ENCODE results near the gene ZNF429.

ZNF429 gene

DNA sequence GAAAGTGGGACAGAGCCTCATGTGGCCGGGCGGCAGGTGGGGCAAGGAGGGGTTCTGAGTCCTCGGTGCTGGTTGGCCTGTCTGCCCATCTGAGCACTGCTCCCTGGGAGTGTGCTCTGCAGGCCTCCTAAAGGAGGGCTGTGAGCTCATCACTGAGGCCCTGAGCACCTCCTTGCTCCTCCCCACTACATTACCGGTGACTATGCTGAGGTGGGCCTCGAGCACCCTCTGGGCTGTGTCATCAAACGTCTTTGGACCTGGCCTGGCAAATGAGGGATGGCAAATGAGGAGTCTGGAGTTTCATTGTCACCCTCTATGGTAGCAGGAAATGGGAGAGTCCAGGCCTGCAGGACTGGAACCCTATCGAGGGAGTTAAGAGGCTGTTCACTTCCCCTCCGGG, 38.8 kb upstream of the ZNF429 start:
- peaks cover 2 to 12% of the 10 kb centered on the region in 2 donors for H3K9me3 ChIP-seq (replicated peaks in 1 of 2; ENCODE audit: control insufficient read depth in 2 of 2, insufficient read depth in 1 of 2, low read depth in 1 of 2, low read length in 2 of 2)
- no peaks in the 10 kb centered on the region for H3K79me1 ChIP-seq (ENCODE audit: low read depth, low read length)
- H3K4me2 ChIP-seq (ENCODE audit: insufficient read depth, low read length, poor library complexity, severe bottlenecking), result no peak overlapping the region
- H2BK5ac ChIP-seq (ENCODE audit: low read length), result no peak overlapping the region
- H3K23ac ChIP-seq (ENCODE audit: low read depth, low read length, poor library complexity), result no peak overlapping the region
- H2AK5ac ChIP-seq (ENCODE audit: low read depth, low read length), result peak overlapping the region; percentile 81
- H3K4me1 ChIP-seq (ENCODE audit: control insufficient read depth in 2 of 2, insufficient read depth in 1 of 2, low read depth in 1 of 2, low read length in 2 of 2), result no peaks in the 10 kb centered on the region
- no peak overlapping the region for H3K4me3 ChIP-seq (ENCODE audit: low read length in 2 of 2)
- H3K9ac ChIP-seq (ENCODE audit: low read depth, low read length, poor library complexity), result no peak overlapping the region
- H3K14ac ChIP-seq (ENCODE audit: low read length), result no peak overlapping the region
- H2BK15ac ChIP-seq (ENCODE audit: low read length), result no peak overlapping the region
- H2BK120ac ChIP-seq (ENCODE audit: low read depth, low read length), result no peak overlapping the region
- no peak overlapping the region for H4K8ac ChIP-seq (ENCODE audit: low read depth, low read length)
- no peak overlapping the region for H2AFZ ChIP-seq (ENCODE audit: low read length)
- no peaks in the 10 kb centered on the region for H3K36me3 ChIP-seq (replicated peaks in 1 of 2; ENCODE audit: control insufficient read depth in 2 of 2, insufficient read depth in 2 of 2, low read length in 2 of 2)
- H3K18ac ChIP-seq (ENCODE audit: low read length), result no peak overlapping the region
- H4K91ac ChIP-seq (ENCODE audit: low read depth, low read length, poor library complexity), result no peak overlapping the region
- H2BK12ac ChIP-seq (ENCODE audit: low read length), result no peak overlapping the region
- H3K4ac ChIP-seq (ENCODE audit: low read length), result no peak overlapping the region
- no peaks in the 10 kb centered on the region for H3K27me3 ChIP-seq (ENCODE audit: control insufficient read depth in 3 of 3, insufficient read depth in 3 of 3, low read depth in 1 of 3, low read length in 3 of 3)
- DNase-seq (ENCODE audit: low spot score), result no peak
- H3K27ac ChIP-seq (replicated peaks; ENCODE audit: low read length), result no peak overlapping the region
- no CpG with 5 or more reads among the region's 8 CpGs for WGBS, 2 donors (ENCODE audit: extremely low coverage in 2 of 2, insufficient read length in 2 of 2, insufficient replicate concordance in 1 of 2)

- no CpG with 5 or more reads among the region's 5 CpGs for WGBS, 2 donors (ENCODE audit: extremely low coverage in 2 of 2, insufficient read length in 2 of 2, insufficient replicate concordance in 1 of 2)
- Histone ChIP-seq H2BK15ac (ENCODE audit: low read length) (no peak overlapping the region), H3K79me1 (ENCODE audit: low read depth, low read length) (no peaks in the 10 kb centered on the region), H3K18ac (ENCODE audit: low read length) (peak overlapping the region; percentile 19), H3K9me3 (replicated peaks in 1 of 2; ENCODE audit: control insufficient read depth in 2 of 2, insufficient read depth in 1 of 2, low read depth in 1 of 2, low read length in 2 of 2) (peaks cover 0 to 3% of the 10 kb centered on the region in 2 donors), H4K91ac (ENCODE audit: low read depth, low read length, poor library complexity) (no peak overlapping the region), H3K4me3 (ENCODE audit: low read length in 2 of 2) (no peak overlapping the region), H4K8ac (ENCODE audit: low read depth, low read length) (no peak overlapping the region), H3K4me1 (ENCODE audit: control insufficient read depth in 2 of 2, insufficient read depth in 1 of 2, low read depth in 1 of 2, low read length in 2 of 2) (no peaks in the 10 kb centered on the region), H3K9ac (ENCODE audit: low read depth, low read length, poor library complexity) (no peak overlapping the region), H3K27ac (replicated peaks; ENCODE audit: low read length) (no peak overlapping the region), H3K4ac (ENCODE audit: low read length) (no peak overlapping the region), H3K23ac (ENCODE audit: low read depth, low read length, poor library complexity) (no peak overlapping the region), H3K4me2 (ENCODE audit: insufficient read depth, low read length, poor library complexity, severe bottlenecking) (no peak overlapping the region), H3K36me3 (replicated peaks in 1 of 2; ENCODE audit: control insufficient read depth in 2 of 2, insufficient read depth in 2 of 2, low read length in 2 of 2) (no peaks in the 10 kb centered on the region), H2BK5ac (ENCODE audit: low read length) (no peak overlapping the region), H2AK5ac (ENCODE audit: low read depth, low read length) (no peak overlapping the region), H2BK12ac (ENCODE audit: low read length) (no peak overlapping the region), H2AFZ (ENCODE audit: low read length) (no peak overlapping the region), H3K27me3 (ENCODE audit: control insufficient read depth in 3 of 3, insufficient read depth in 3 of 3, low read depth in 1 of 3, low read length in 3 of 3) (no peaks in the 10 kb centered on the region), H2BK120ac (ENCODE audit: low read depth, low read length) (no peak overlapping the region), H3K14ac (ENCODE audit: low read length) (no peak overlapping the region)
- DNase-seq (ENCODE audit: low spot score), result no peak
These were observed 36.6 kb upstream of the ZNF429 start for GRCh38 chr19:21468791-21469190.

DNA sequence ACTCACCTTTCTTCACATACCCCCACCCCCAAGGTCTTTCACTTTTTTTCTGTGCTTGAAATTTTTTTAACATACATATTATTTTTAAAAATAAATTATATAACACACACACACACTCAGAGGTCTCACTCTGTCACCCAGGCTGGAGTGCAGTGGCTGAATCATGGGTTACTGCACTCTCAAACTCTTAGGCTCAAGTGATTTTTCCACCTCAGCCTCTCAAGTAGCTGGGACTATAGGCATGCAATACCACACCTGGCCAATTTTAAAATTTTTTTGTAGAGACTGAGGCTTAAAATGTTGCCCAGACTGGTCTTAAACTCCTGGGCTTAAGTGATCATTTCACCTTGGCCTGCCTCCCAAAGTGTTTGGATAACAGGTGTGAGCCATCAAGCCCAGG, 32.9 kb upstream of the ZNF429 start:
- H4K8ac ChIP-seq (ENCODE audit: low read depth, low read length), result no peak overlapping the region
- no peak overlapping the region for H3K14ac ChIP-seq (ENCODE audit: low read length)
- H2BK15ac ChIP-seq (ENCODE audit: low read length), result no peak overlapping the region
- H3K4me1 ChIP-seq (ENCODE audit: control insufficient read depth in 2 of 2, insufficient read depth in 1 of 2, low read depth in 1 of 2, low read length in 2 of 2), result no peaks in the 10 kb centered on the region
- H3K27ac ChIP-seq (replicated peaks; ENCODE audit: low read length), result no peak overlapping the region
- no peak overlapping the region for H4K91ac ChIP-seq (ENCODE audit: low read depth, low read length, poor library complexity)
- DNase-seq (ENCODE audit: low spot score), result no peak
- H3K4me2 ChIP-seq (ENCODE audit: insufficient read depth, low read length, poor library complexity, severe bottlenecking), result no peak overlapping the region
- H3K9me3 ChIP-seq (replicated peaks in 1 of 2; ENCODE audit: control insufficient read depth in 2 of 2, insufficient read depth in 1 of 2, low read depth in 1 of 2, low read length in 2 of 2), result peaks cover 0 to 3% of the 10 kb centered on the region in 2 donors
- no peak overlapping the region for H3K9ac ChIP-seq (ENCODE audit: low read depth, low read length, poor library complexity)
- H3K27me3 ChIP-seq (ENCODE audit: control insufficient read depth in 3 of 3, insufficient read depth in 3 of 3, low read depth in 1 of 3, low read length in 3 of 3), result no peaks in the 10 kb centered on the region
- no peak overlapping the region for H3K4ac ChIP-seq (ENCODE audit: low read length)
- no peaks in the 10 kb centered on the region for H3K79me1 ChIP-seq (ENCODE audit: low read depth, low read length)
- no peak overlapping the region for H2AK5ac ChIP-seq (ENCODE audit: low read depth, low read length)
- H3K36me3 ChIP-seq (replicated peaks in 1 of 2; ENCODE audit: control insufficient read depth in 2 of 2, insufficient read depth in 2 of 2, low read length in 2 of 2), result no peaks in the 10 kb centered on the region
- no peak overlapping the region for H3K23ac ChIP-seq (ENCODE audit: low read depth, low read length, poor library complexity)
- H2AFZ ChIP-seq (ENCODE audit: low read length), result no peak overlapping the region
- H2BK120ac ChIP-seq (ENCODE audit: low read depth, low read length), result no peak overlapping the region
- no peak overlapping the region for H3K18ac ChIP-seq (ENCODE audit: low read length)
- H2BK12ac ChIP-seq (ENCODE audit: low read length), result no peak overlapping the region
- no peak overlapping the region for H2BK5ac ChIP-seq (ENCODE audit: low read length)
- H3K4me3 ChIP-seq (ENCODE audit: low read length in 2 of 2), result no peak overlapping the region

DNA sequence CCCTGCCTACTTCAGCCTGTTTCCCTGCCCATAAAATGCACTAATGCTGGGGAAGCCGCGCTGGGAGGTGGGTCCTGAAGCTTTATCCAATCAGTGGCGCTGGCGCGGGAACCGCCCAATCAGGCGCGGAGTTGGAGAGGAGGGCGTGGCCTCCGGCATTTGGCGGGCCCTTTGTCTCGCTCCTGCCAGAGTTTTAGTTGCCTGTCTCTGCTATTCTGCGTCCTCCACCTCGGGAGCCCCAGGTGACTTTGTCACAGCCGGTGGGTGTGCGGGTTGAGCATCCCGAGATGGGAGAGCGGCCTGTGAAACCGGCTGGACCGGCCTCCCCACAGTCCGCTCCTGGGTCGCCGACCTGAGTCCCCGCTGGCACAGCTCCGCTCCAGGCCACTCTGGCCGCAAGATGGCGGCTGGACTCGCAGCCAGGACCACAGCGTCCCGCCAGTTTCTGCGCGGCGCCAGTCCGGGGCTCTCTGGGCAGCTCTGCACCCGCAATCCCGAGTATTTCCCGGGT, 30.7 kb upstream of the ZNF429 start:
- peak overlapping the region; percentile 90 for H2AFZ ChIP-seq (ENCODE audit: low read length)
- H2BK5ac ChIP-seq (ENCODE audit: low read length), result peak overlapping the region; percentile 87
- peak overlapping the region; percentile 64 for H3K27ac ChIP-seq (replicated peaks; ENCODE audit: low read length)

More for the DNA sequence above, 30.7 kb upstream of the ZNF429 start:
- Histone ChIP-seq H4K8ac (ENCODE audit: low read depth, low read length) (no peak overlapping the region), H3K79me1 (ENCODE audit: low read depth, low read length) (no peaks in the 10 kb centered on the region), H2BK12ac (ENCODE audit: low read length) (no peak overlapping the region), H3K9ac (ENCODE audit: low read depth, low read length, poor library complexity) (no peak overlapping the region), H3K4ac (ENCODE audit: low read length) (no peak overlapping the region), H2AK5ac (ENCODE audit: low read depth, low read length) (no peak overlapping the region), H3K27me3 (ENCODE audit: control insufficient read depth in 3 of 3, insufficient read depth in 3 of 3, low read depth in 1 of 3, low read length in 3 of 3) (no peaks in the 10 kb centered on the region), H3K14ac (ENCODE audit: low read length) (peak overlapping the region; percentile 38), H2BK15ac (ENCODE audit: low read length) (no peak overlapping the region), H3K18ac (ENCODE audit: low read length) (peak overlapping the region; percentile 55), H3K4me3 (ENCODE audit: low read length in 2 of 2) (peak overlapping the region; percentile 51 to 78), H3K4me2 (ENCODE audit: insufficient read depth, low read length, poor library complexity, severe bottlenecking) (peak overlapping the region; percentile 32), H2BK120ac (ENCODE audit: low read depth, low read length) (no peak overlapping the region), H3K9me3 (replicated peaks in 1 of 2; ENCODE audit: control insufficient read depth in 2 of 2, insufficient read depth in 1 of 2, low read depth in 1 of 2, low read length in 2 of 2) (peaks cover 0 to 3% of the 10 kb centered on the region in 2 donors), H3K23ac (ENCODE audit: low read depth, low read length, poor library complexity) (peak overlapping the region; percentile 20), H3K36me3 (replicated peaks in 1 of 2; ENCODE audit: control insufficient read depth in 2 of 2, insufficient read depth in 2 of 2, low read length in 2 of 2) (no peaks in the 10 kb centered on the region), H3K4me1 (ENCODE audit: control insufficient read depth in 2 of 2, insufficient read depth in 1 of 2, low read depth in 1 of 2, low read length in 2 of 2) (no peaks in the 10 kb centered on the region), H4K91ac (ENCODE audit: low read depth, low read length, poor library complexity) (no peak overlapping the region)
- WGBS, 2 donors (ENCODE audit: extremely low coverage in 2 of 2, insufficient read length in 2 of 2, insufficient replicate concordance in 1 of 2), result no CpG with 5 or more reads among the region's 37 CpGs
- peak; percentile 32 for DNase-seq (ENCODE audit: low spot score)

All from neuronal stem cell (in vitro differentiated cells).